Astrocyte of the hippocampus (primary cell): ENCODE measurements around the gene ZKSCAN3.
"Not testable (repeated sequence)": the region's sequence is repeated elsewhere in the genome, so short reads cannot be mapped to it uniquely, and the experiment has no call there.

ENCODE experiments used
- DNase-seq: peaks from one replicate; pipeline ENCODE4 v3.0.0; 2011; ENCODE audit warnings: low read depth, low spot score

The ZKSCAN3 gene

GRCh38 chr6:28371706-28372451 is 22.1 kb downstream of the ZKSCAN3 start:
- DNase-seq, result no peak

- DNase-seq, result no peak
Observed at GRCh38 chr6:28373925-28374324, 24.2 kb downstream of the ZKSCAN3 start.

GRCh38 chr6:28377879-28378278 is 28.1 kb downstream of the ZKSCAN3 start:
- no peak for DNase-seq

- no peak for DNase-seq
Observed at GRCh38 chr6:28378644-28379043, 28.9 kb downstream of the ZKSCAN3 start.

GRCh38 chr6:28380381-28380780 is 30.6 kb downstream of the ZKSCAN3 start:
- peak; percentile 50 for DNase-seq

- DNase-seq, result peak; percentile 90
Observed at GRCh38 chr6:28383235-28384142, 33.7 kb downstream of the ZKSCAN3 start.

GRCh38 chr6:28384143-28384533 is 34.4 kb downstream of the ZKSCAN3 start:
- no peak for DNase-seq

- no peak for DNase-seq
Observed at GRCh38 chr6:28390688-28391087, 40.9 kb downstream of the ZKSCAN3 start.

GRCh38 chr6:28393912-28394662 is 44.3 kb downstream of the ZKSCAN3 start:
- peak; percentile 13 for DNase-seq

- no peak for DNase-seq
Observed at GRCh38 chr6:28395918-28396317, 46.2 kb downstream of the ZKSCAN3 start.

GRCh38 chr6:28399350-28400121 is 49.8 kb downstream of the ZKSCAN3 start, which contains the start of gene ZSCAN12:
TSS of gene ZSCAN12 (minus strand) at chr6:28399747. CDS start at chr6:28398405, 1,342 bp downstream.
- peak; percentile 93 for DNase-seq

- DNase-seq, result no peak
Observed at GRCh38 chr6:28400122-28400451, 50.3 kb downstream of the ZKSCAN3 start.

- no peak for DNase-seq
Observed at GRCh38 chr6:28401172-28401571, 51.4 kb downstream of the ZKSCAN3 start.

GRCh38 chr6:28402197-28402596 is 52.5 kb downstream of the ZKSCAN3 start:
- no peak for DNase-seq

- not testable (repeated sequence) for DNase-seq
Observed at GRCh38 chr6:28403923-28404322, 54.2 kb downstream of the ZKSCAN3 start.

GRCh38 chr6:28407401-28407800 is 57.7 kb downstream of the ZKSCAN3 start:
- no peak for DNase-seq

- DNase-seq, result no peak
Observed at GRCh38 chr6:28408076-28408802, 58.5 kb downstream of the ZKSCAN3 start.

GRCh38 chr6:28410767-28411166 is 61.0 kb downstream of the ZKSCAN3 start:
- no peak for DNase-seq

- DNase-seq, result no peak
Observed at GRCh38 chr6:28413681-28414080, 63.9 kb downstream of the ZKSCAN3 start.
